Breast epithelium (tissue), 4 donors: Measurements from ENCODE around the gene GIPC2. TPM values are rescaled to one million over a fixed set of nuclear protein-coding genes. Genes with fewer than 3 reads are reported as not detected.
"Not testable (repeated sequence)": the region's sequence is repeated elsewhere in the genome, so short reads cannot be mapped to it uniquely, and the experiment has no call there.

ENCODE experiments used
- DNase-seq, 2 donors: peaks; one replicate each; pipeline ENCODE4 v3.0.0-alpha.2; 2019; ENCODE audit warnings: low spot score in 2 of 2
- H3K27ac ChIP-seq, 2 donors: fragments of 200-600 bp; sonication (generic) in 1 of 2; one replicate each; pipeline ENCODE4 v1.5.1; 2016 to 2019; ENCODE audit warnings: mild to moderate bottlenecking in 1 of 2
- H3K27me3 ChIP-seq, 2 donors: fragments of 200-600 bp; sonication (generic) in 1 of 2; one replicate each; pipeline versions ENCODE4 v1.5.1 to v1.6.0; 2017 to 2019; ENCODE audit warnings: control low read depth in 1 of 2, mild to moderate bottlenecking in 1 of 2
- H3K36me3 ChIP-seq: fragments of 200-600 bp; one replicate; pipeline ENCODE4 v1.5.1; 2019
- H3K4me1 ChIP-seq, 2 donors: fragments of 200-600 bp; sonication (generic); one replicate each; pipeline ENCODE4 v1.5.1; 2016 to 2019; ENCODE audit warnings: control low read depth in 1 of 2
- H3K4me3 ChIP-seq, 3 donors: fragments of 200-600 bp; sonication (generic); 1 replicate in 2 of 3; 2 replicates in 1 of 3; pipeline ENCODE4 v1.5.1; 2016 to 2019; ENCODE audit warnings: mild to moderate bottlenecking in 3 of 3, moderate library complexity in 2 of 3
- H3K9me3 ChIP-seq, 2 donors: fragments of 200-600 bp; sonication (generic) in 1 of 2; one replicate each; pipeline ENCODE4 v1.5.1; 2016 to 2019; ENCODE audit warnings: control low read depth in 1 of 2
- CTCF ChIP-seq, 3 donors: fragments of 450-650 bp; IDR thresholded peaks; one replicate each; pipeline ENCODE4 v1.5.1; 2016 to 2017; ENCODE audit warnings: antibody characterized with exemption in 3 of 3, mild to moderate bottlenecking in 3 of 3, moderate library complexity in 3 of 3
- POLR2A ChIP-seq: fragments of 450-650 bp; IDR thresholded peaks from one replicate; pipeline ENCODE4 v1.6.1; 2016; ENCODE audit warnings: antibody characterized with exemption, mild to moderate bottlenecking, moderate library complexity
- POLR2AphosphoS5 ChIP-seq, 3 donors: sonication (generic); formaldehyde crosslinking; IDR thresholded peaks; one replicate each; pipeline ENCODE4 v1.6.1; 2017; ENCODE audit warnings: antibody characterized with exemption in 3 of 3
- intact Hi-C: fragments of 100-400 bp; cut with DNase I; formaldehyde crosslinking; loops from one replicate; pipeline ENCODE4 v1.15.1; 2023; ENCODE audit warnings: low total_unique reads
- total RNA-seq, 3 donors: library from RNA; depleted of rRNA; stranded (reverse); fragments of >200 nt; gene quantifications; one replicate each; pipeline ENCODE4 v1.1.0, GENCODE V29; 2016

GIPC2 gene
- total RNA-seq, 3 donors from 2014 or later, result 2.6 to 3.6 (median 2.6) TPM

- TF ChIP-seq POLR2A (no peak), CTCF (IDR thresholded peaks at IDR 0.05) (no peak), POLR2AphosphoS5 (IDR thresholded peaks at IDR 0.05) (no peak)
- no peak for DNase-seq
- H3K27ac ChIP-seq, result no peak overlapping the region
- H3K27me3 ChIP-seq, result no peaks in the 10 kb centered on the region
- H3K9me3 ChIP-seq, result no peaks in the 10 kb centered on the region
- intact Hi-C loops, result no loop called here
- no peak overlapping the region for H3K4me3 ChIP-seq
- no peaks in the 10 kb centered on the region for H3K4me1 ChIP-seq
- H3K36me3 ChIP-seq, result no peaks in the 10 kb centered on the region
Observed at GRCh38 chr1:78101051-78101450, 55.3 kb downstream of the GIPC2 start.

GRCh38 chr1:78101514-78101913 is 55.7 kb downstream of the GIPC2 start:
- no peak for TF ChIP-seq POLR2AphosphoS5 (IDR thresholded peaks at IDR 0.05)
- no peak for TF ChIP-seq POLR2A
- TF ChIP-seq CTCF (IDR thresholded peaks at IDR 0.05), result no peak
- no peaks in the 10 kb centered on the region for H3K36me3 ChIP-seq
- no peak overlapping the region for H3K27ac ChIP-seq
- intact Hi-C loops, result no loop called here
- H3K4me3 ChIP-seq, result no peak overlapping the region
- H3K27me3 ChIP-seq, result no peaks in the 10 kb centered on the region
- no peaks in the 10 kb centered on the region for H3K9me3 ChIP-seq
- no peaks in the 10 kb centered on the region for H3K4me1 ChIP-seq
- no peak for DNase-seq

GRCh38 chr1:78102082-78102481 is 56.3 kb downstream of the GIPC2 start:
- H3K4me1 ChIP-seq, result no peaks in the 10 kb centered on the region
- no peak overlapping the region for H3K27ac ChIP-seq
- no peak overlapping the region for H3K4me3 ChIP-seq
- intact Hi-C loops, result no loop called here
- TF ChIP-seq POLR2AphosphoS5 (IDR thresholded peaks at IDR 0.05) (no peak), POLR2A (no peak), CTCF (IDR thresholded peaks at IDR 0.05) (no peak)
- no peak for DNase-seq
- no peaks in the 10 kb centered on the region for H3K27me3 ChIP-seq
- H3K9me3 ChIP-seq, result no peaks in the 10 kb centered on the region
- H3K36me3 ChIP-seq, result no peaks in the 10 kb centered on the region

GRCh38 chr1:78102916-78103315 is 57.1 kb downstream of the GIPC2 start:
- Histone ChIP-seq H3K4me3 (no peak overlapping the region), H3K9me3 (no peaks in the 10 kb centered on the region), H3K27ac (no peak overlapping the region), H3K27me3 (no peaks in the 10 kb centered on the region), H3K4me1 (no peaks in the 10 kb centered on the region), H3K36me3 (no peaks in the 10 kb centered on the region)
- DNase-seq, result no peak
- TF ChIP-seq POLR2AphosphoS5 (IDR thresholded peaks at IDR 0.05) (no peak), CTCF (IDR thresholded peaks at IDR 0.05) (no peak), POLR2A (no peak)
- intact Hi-C loops, result no loop called here

GRCh38 chr1:78104322-78104721 is 58.6 kb downstream of the GIPC2 start:
- intact Hi-C loops, result no loop called here
- Histone ChIP-seq H3K4me3 (no peak overlapping the region), H3K27me3 (no peaks in the 10 kb centered on the region), H3K9me3 (no peaks in the 10 kb centered on the region), H3K27ac (no peak overlapping the region), H3K36me3 (no peaks in the 10 kb centered on the region), H3K4me1 (no peaks in the 10 kb centered on the region)
- no peak for DNase-seq
- TF ChIP-seq POLR2A (no peak), POLR2AphosphoS5 (IDR thresholded peaks at IDR 0.05) (no peak), CTCF (IDR thresholded peaks at IDR 0.05) (no peak)

- H3K27me3 ChIP-seq, H3K27ac ChIP-seq, intact Hi-C loops, H3K36me3 ChIP-seq, DNase-seq, H3K4me3 ChIP-seq, H3K4me1 ChIP-seq, H3K9me3 ChIP-seq: not testable (repeated sequence)
Observed at GRCh38 chr1:78109659-78110058, 63.9 kb downstream of the GIPC2 start.
